HG02973 (cell line): Measurements from ENCODE around the gene PDZRN4.
A peak's percentile ranks its signal among the peaks of the same experiment; 100 is the strongest.
"Not testable (repeated sequence)": the region's sequence is repeated elsewhere in the genome, so short reads cannot be mapped to it uniquely, and the experiment has no call there.

ENCODE experiments used
- ATAC-seq: cut with Tn5 transposase; IDR thresholded peaks from one replicate; pipeline ENCODE4 v1.9.1; 2021; ENCODE audit warnings: moderate library complexity; ENCODE audit not compliant: unreplicated experiment

PDZRN4 gene

DNA sequence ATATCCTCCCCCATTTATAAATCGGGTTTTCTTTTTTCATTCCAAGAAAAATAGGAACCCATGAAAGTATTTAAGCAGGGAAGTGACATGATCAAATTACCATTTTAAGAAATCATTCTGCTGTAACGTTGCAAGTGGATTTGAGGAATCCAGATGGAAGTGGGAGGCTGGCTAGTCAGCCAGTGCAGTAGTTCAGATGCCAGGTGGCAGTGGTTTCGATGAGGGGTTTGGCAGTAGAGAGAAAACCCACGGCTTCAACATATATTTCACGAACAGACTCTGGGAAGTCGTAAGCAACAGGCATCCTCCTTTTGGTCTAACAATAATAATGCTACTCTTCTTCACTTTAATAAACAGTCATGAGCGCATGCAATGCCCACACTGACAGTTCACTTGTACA is 25.0 kb downstream of the PDZRN4 start:
- ATAC-seq: no peak

DNA sequence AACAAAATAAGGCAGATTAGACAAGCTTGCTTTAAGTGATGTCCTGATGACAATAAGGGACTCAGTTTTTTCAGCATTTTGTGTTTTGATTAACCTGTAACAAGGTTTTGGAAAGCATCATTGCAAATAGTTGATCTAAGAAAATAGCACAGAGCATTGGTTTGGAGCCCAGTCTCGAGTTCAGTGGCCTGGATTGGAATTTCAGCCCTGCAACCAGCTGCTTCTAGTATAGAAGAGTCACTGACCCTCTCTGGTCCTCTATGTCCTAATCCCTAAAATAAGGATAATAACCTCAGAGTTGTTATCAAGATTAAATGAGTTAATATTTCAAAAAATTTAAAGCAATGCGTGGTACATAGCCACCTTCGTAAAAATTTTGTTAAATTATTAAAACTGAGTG is 25.5 kb downstream of the PDZRN4 start:
- no peak for ATAC-seq

DNA sequence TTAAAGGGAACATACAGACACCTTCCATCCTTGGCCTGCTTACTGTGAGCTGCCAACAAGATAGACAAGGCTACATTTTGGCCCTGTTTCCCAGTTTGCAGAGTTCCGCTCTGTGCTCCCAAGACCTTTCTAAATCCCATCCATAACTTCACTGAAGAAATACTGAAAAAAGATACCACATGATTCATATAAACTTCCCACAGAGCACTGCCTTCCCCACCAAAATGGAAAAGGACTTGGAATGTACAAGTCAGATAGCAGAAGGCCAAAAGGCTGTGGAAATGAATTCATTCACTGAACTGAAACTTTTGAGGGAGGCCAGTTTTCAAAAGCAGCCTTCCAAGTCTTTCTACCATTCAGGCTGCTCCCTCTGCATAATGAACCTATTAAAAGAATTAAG is 29.6 kb downstream of the PDZRN4 start:
- ATAC-seq: no peak

DNA sequence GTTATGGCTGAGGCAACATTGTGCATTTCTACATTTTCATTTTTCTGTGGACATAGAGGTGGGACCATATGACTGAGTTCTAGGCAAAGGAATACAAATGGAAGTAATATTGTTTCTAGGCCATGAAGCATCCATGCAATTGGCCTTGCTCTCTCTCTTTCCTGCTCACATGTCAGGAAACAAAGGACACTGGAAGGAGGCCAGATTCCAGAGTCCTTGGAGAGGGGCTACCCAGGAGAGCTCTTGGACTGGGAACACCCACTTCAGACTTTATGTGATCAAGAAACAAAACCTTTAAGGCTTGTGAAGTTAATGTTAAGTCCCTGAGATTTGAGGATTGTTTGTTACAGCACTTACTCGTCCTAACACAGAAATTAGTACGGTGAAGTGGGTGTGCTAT is 32.8 kb downstream of the PDZRN4 start:
- ATAC-seq: no peak

DNA sequence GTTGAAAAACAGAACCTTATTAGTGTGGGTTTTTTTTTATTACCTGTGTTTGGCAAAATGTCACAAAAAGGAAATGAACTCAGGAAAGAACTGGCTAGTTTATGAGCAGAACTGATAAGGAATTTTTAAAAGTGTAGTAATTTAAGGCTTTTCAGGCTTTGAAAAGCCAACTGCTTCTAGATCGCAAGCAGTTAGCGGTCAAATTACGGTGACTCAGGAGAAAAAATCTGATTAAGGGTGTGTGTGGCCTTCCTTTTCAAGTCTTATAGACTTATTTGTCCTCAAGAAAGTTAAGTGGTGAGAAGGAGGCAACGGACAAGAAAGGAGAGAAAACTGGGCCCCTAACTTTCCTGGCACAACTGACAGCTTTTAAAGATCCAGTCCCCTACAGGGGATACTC is 33.4 kb downstream of the PDZRN4 start:
- ATAC-seq: no peak

DNA sequence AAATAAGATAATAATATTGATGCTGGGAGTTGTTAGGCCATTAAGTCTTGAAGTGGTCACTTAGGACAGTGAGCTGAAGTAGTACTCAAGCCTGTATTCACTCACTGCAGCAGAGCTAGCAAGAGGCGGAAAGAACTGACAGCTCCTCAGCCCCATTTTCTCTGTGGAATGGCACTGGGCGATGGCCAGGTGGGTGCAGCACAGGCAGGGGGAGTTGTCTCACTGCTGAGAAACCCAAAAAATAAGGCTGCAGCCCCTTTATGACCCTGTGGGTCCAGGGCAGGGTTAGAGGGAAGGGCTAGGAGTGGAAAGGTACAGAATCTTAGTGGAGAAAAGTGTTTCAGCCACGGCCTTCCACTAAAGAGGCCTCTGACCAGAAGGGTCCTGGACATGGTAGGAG is 35.5 kb downstream of the PDZRN4 start:
- no peak for ATAC-seq

DNA sequence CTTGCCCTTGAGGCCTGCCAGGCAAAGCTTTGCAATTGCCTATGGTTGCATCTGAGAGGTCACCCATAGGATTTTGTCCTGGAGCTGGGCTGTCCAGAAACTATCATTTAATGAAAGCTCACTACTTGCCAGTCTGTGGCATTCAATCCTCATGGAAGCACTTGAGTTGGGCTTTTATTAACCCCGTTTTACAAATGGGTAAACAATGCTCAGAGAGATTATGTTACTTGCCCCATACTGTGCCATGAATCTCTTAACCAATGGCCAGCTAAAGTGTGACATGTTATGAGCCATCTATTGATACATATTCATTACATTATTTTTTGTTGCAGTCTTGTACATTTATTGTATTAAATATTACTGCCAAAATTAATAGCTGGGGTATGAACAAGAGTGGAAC is 35.9 kb downstream of the PDZRN4 start:
- ATAC-seq: no peak

DNA sequence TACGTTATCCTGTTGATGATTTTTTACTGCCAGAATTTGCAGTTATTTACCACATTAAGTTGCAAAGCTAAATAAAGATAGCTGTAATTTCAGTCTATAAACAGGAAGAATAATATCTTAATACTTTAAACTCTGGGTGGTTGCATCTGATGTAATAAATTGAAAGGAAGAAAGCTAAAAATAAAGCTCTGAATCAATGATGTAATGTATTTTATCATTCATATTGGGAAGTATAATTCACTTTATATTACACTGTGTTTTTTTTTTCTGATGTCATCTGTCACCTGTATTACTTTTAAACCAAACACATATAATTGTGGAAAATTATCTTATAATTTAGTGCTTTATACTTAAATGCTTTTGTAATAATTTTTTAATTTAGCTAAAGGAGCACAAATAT is 37.1 kb downstream of the PDZRN4 start:
- no peak for ATAC-seq

DNA sequence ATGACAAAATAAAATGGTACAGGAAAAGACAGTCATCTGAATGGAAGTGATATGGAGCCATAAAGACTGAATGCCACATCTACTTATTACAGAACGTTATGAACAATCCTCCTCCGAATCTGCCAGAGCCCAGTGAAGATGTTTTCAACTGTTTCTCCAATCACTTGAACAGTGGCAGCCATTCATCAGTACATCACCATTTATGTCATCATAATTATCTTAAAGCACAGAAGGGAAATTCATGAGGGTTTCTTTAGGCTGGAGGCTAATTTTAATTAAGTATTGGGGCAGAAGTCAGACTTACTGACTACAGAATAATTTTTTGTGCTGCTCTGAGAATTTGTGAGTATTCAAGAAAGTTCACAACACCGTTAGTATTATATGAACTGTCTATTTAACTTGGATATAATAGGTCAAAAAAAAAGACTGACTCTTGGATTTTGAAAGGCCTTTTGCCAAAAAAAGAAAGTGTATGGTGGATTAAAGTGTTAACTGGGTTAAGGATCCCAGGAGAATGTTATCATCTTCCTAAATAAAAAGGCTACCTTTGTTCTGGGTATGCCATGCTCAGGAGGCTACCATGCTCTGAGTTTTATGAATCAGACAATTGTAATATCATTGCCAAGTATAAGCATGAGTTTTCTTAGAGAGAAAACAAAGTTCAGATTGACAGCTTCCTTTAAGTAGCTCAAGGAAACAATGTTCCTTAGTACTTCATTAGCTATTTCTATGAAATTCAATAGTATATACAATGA is 40.1 kb downstream of the PDZRN4 start:
- ATAC-seq: no peak

DNA sequence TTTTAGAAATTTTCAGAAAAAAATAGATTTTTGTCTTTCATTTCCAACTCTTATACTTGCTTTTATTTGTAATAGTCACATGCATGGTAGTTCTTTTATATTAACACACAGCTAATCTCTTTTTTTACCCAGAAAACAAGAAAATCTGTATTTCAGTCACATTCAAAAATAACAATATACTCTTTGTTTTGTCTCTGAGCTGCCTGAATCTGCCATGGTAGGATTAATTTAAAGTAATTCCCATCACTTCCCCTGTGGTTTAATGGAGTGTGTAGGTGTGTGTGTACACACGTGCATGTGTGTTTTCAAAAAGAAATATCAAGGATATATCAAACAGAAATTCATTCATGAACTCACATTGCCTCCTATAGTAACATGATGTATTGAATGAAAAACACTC is 42.6 kb downstream of the PDZRN4 start:
- ATAC-seq: no peak

DNA sequence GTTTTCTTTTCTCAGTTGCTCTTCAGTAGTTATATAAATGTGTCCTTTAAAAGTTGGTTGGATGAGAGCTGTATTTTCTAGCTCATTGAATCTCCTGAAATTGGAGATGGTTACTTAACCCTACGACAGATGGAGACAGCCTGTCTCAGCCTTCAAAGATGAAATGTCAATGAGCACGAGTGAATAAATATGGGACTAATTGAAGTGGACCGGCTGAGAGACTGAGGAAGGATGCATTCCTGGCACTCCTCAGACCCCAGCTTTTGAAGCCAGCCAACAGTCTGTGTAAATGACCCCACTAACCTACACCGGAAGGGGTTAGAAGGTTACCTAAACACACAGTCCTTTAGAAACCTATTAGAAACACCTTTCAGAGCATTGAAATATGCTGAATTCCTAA is 46.6 kb downstream of the PDZRN4 start:
- ATAC-seq: no peak

DNA sequence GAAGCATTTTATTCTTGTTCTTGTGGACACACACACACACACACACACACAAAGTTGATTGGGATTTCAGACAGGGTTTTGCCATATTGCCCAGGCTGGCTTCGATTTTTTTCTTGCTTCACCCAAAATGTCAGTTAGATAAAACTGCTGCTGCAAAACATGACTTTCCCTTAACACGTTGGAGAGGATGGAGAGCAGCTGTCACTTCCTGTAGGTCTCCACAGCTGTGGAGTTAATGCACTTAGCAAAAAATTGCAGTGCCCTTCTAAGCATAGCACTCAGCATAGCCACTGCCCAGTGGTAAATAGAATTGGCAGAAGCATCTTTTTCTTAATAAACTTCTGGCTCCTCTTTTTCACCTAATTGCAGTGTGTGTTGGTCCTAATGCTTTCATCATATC is 54.5 kb downstream of the PDZRN4 start:
- ATAC-seq: no peak

DNA sequence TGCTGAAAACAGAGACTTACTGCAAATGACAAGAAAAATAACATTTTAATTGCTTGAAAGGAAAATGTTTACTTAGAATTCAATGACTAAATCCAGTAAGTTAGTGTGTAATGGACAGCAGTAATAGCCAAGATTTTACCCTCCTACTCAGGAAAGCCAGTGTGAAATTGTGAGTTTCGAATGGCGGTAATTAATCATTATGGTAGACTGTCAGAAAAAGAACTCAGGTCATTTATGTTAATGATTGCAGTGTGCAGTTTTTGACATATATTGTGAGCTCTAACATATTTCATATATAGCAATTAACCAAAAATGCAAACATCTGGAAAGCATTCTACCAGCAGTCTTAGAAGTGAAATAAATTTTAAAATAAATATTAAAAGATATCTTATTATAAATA is 60.3 kb downstream of the PDZRN4 start:
- no peak for ATAC-seq

DNA sequence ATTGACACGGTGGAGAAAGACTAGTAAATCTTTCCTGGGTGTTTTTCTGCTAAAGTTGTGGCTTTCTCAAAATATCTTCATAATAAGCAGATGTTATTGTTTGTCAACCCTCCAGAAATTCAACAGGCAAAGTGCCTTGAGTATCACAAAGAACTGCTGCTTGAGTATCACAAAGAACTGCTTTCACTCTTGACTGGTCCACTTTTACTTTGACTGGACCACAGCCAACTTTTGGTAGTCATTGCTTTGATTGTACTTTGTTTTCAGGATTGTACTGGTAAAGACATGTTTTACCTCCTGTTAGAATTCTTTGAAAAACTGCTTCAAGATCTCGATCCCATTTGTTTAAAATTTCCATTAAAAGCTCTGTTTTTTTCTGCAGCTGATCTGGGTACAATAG is 62.6 kb downstream of the PDZRN4 start:
- no peak for ATAC-seq

DNA sequence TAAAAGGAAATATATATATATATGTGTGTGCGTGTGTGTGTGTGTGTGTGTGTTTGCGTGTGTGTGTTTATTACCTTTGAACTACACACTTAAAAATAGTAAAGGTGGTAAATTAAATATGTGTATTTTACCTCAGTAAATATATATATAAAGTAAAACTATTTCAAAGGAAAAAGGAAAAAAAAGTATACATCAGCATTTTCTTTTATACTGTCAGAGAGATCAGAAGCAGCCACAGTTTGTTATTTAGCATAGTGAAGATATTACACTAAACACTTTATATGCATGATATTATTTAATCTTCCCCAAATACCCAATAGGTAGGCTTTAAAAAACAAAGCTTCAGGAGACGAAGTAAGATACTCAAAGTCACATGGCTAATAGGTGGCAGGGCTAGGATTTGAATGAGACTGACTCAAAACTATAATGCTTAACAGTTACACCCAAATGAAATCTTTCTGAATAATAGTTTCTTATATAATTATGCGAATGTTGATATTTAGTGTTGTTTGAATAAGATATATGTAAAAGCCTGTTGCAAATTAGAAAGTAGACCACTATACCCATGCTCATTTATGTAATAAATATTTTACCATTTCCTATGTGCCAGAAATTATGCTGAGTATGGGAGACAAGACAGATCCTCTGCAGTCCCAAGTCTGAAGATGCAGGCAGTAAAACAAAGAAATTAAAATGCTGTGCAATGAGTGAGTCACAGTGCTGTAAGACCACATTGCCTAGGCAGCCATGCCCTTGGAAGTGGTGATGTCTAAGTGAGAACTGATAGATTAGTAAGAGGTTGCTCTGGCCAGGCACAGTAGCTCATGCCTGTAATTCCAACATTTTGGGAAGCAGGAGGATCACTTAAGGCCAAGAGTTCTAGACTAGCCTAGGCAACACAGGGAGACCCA is 66.1 kb downstream of the PDZRN4 start:
- no peak for ATAC-seq

DNA sequence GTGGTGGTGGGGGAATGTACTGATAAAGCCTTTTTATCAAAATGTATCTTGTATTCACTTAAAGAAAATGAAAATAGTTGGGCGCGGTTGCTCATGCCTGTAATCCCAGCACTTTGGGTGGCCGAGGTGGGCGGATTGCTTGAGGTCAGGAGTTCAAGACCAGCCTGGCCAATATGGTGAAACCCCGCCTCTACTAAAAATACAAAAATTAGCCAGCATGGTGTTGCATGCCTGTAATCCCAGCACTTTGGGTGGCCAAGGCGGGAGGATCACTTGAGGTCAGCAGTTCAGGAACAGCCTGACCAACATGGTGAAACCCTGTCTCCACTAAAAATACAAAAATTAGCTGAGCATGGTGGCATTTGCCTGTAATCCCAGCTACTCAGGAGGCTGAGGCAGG is 75.1 kb downstream of the PDZRN4 start:
- not testable (repeated sequence) for ATAC-seq

DNA sequence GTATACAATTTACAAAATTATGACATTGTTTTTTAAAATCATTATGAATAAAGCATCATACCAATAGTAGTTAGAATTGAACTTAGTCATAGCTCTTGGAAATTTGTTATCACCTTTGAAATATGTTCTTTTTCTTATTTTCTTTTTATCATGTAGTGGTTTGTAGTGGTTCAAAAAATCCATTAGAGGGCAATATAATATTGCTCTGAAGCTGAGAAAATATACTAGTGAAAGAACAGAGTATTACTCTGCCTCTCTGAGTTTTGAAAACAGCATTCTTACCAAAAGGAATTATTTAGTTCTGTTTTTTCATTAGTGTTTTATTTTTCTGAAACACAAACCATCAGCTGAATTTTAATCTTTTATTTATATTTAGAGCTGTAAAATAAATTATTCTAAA is 76.2 kb downstream of the PDZRN4 start:
- ATAC-seq: peak; percentile 51

DNA sequence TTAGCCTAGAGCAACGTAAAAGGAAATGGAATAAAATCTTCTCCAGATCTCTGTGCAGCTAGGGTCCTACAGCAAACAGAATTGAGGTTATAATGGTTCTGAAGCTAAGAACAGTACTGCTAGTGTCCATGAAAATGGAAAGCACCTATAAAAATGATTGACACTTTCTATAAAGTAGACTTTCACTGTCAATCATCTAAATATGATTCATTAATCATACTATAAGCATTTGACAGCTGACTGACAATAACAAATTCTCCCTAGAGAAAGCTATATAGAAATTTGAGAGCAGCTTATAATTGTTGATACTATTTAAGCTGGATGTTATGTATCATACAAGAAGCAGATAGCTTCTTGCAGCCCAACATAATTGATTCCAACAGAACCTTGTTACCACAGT is 80.9 kb downstream of the PDZRN4 start:
- ATAC-seq: no peak

DNA sequence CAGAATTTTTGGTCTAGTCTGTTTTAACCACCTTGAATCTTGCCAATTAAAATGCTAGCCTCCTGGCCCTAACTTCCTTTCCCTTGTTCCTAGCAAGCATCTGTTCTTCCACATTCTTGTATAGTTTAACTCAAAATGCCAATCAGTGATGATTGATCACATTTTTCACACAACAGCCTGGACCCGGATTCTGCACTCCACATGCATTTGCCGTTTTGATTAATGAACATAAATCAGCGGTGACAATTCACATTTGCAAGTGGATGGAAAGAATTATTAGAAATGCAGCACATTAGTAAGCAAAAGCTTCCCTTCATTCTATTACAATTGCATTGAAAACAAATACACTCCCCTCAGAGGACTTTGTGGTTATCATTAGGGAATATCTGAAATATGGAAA is 83.4 kb downstream of the PDZRN4 start:
- ATAC-seq: no peak

DNA sequence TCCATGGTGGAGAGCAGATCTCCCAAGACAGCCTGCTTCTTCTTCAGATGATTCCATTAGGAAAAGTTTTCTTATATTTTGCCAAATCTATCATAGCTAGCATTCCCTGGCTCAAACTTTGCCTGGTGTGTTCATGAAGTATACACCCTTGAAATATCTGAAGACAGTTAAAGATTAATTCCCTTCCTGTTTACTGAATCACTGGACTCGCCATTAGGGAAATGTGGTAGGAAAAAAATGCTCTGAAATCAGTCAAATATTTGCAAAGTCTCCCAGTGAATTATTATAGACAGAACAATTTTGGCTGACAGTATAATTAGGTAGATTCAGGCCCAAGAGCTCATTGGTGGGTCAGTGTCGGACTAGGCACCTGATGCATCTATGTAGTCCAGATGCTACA is 86.5 kb downstream of the PDZRN4 start:
- ATAC-seq: no peak

DNA sequence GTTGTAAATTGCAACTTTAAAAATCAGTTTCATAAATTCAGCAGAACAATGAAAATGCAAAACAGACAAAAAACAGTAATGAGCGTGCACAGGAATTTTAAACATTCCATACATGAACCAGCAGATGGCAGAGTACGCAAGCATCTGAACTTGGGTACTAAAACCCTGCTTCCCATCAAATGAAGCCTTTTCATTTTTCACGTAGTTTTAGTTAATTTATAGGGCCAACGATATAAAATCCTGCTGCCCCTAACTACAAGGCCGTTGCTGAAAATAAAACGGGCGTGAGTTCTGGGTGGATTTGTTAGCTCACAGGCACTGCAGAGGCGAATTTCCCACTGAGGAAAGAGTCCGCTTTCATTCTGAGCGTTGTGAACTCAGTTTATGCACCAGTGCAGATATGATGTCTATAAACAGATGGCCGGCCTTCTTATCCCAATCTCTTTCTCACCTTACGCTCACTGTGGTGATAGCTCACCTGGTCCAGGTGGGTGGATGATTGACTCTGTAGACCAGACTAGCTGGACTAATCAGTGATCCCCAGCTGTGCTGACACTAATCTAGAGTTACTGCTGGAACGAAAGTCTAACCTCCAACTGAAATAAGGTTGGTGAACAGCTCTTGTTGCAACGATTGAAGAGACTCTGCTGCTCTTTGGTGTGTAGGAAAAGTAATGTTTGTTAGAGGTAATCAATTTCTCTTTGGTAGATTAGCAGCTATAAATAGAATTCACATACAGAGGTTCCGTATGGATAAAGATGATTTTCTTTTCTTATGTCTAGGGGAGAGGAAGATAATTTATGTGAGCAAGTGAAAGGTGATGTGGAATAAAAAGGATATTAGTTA is 89.2 kb downstream of the PDZRN4 start:
- no peak for ATAC-seq

DNA sequence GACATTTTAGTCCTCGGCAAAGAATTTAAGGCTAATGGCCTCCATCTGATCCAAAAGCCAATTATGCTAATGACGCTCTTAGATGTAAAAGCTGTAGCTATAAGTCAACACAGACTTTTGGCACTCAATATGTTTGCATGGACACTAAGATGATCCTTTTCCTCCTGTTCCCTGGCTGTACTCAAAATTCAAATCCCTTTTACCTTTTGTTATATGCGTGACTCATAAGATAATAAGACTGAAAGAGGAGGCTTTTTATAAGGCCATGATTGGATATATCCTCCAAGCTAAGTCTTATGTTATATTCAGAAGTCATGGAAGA is 89.8 kb downstream of the PDZRN4 start:
- no peak for ATAC-seq
